ENCODE data around the gene CARD11.

DNA sequence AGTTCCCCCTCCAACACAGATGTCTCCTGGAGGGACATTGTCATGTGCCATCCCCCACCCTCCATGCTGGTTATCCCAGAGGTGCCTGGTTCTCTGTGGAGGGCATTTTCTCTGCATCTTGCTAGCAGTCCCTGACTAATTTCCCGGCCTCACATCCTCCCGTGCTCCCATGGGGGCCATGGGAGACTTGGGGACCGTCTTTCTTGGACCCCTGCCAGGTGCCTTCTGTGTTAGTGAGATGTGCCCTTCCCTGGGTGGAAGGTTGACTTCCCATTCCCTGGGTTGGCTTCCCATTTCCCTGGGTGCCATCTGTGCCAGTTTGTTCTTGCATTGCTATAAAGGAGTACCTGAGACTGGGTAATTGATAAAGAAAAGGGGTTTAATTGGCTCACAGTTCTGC is 177.1 kb downstream of the CARD11 start:
- no peak for TF ChIP-seq CTCF (conservative IDR thresholded peaks at IDR 0.05; ENCODE audit: low read length)
- TF ChIP-seq EZH2phosphoT487 (IDR thresholded peaks at IDR 0.05; ENCODE audit: borderline replicate concordance) = no peak
